H1 (cell line): Measurements from ENCODE around the gene ANXA6. TPM values are rescaled to one million over a fixed set of nuclear protein-coding genes. Genes with fewer than 3 reads are reported as not detected.

Experiments used
- CTCF ChIA-PET: fragments of 300-600 bp; sonication (Branson Sonifier 250); formaldehyde crosslinking; loops from one replicate; lab custom pipeline; 2021; ENCODE audit not compliant: partially characterized antibody; lab: Charles Lee
- POLR2A ChIA-PET: fragments of 300-600 bp; sonication (Branson Sonifier 250); formaldehyde crosslinking; loops from one replicate; lab custom pipeline; 2021; ENCODE audit warnings: inconsistent platforms; ENCODE audit not compliant: partially characterized antibody; lab: Charles Lee
- DNase-seq, 2 experiments: peaks; one replicate each; pipeline versions ENCODE4 v3.0.0 to v3.0.0-alpha.2; 2010 to 2022; ENCODE audit warnings: low spot score in 2 of 2, low read depth in 1 of 2, mixed read lengths in 1 of 2
- FAIRE-seq: peaks from 2 replicates; lab custom pipeline; 2011; peaks lifted over from hg19 to GRCh38; lab: Jason Lieb, UNC
- H2AFZ ChIP-seq: 2 replicates; pipeline ENCODE4 v1.8.1; 2012; ENCODE audit warnings: low read length, inconsistent platforms
- H2AK5ac ChIP-seq: 2 replicates; pipeline ENCODE4 v1.6.1; 2013; ENCODE audit warnings: low read depth, low read length
- H2BK120ac ChIP-seq: replicated peaks from 2 replicates; pipeline ENCODE3; 2013; ENCODE audit warnings: low read depth, low read length, inconsistent platforms
- H2BK12ac ChIP-seq: 2 replicates; pipeline ENCODE4 v1.6.1; 2013; ENCODE audit warnings: low read depth, low read length
- H2BK15ac ChIP-seq: 2 replicates; pipeline ENCODE4 v1.6.1; 2013; ENCODE audit warnings: low read length
- H2BK20ac ChIP-seq: 2 replicates; pipeline ENCODE4 v1.6.1; 2013; ENCODE audit warnings: low read length
- H2BK5ac ChIP-seq: 2 replicates; pipeline ENCODE4 v1.6.1; 2013; ENCODE audit warnings: low read depth, low read length
- H3K14ac ChIP-seq: 2 replicates; pipeline ENCODE4 v1.6.1; 2013; ENCODE audit warnings: inconsistent platforms; ENCODE audit not compliant: insufficient read length
- H3K18ac ChIP-seq: 2 replicates; pipeline ENCODE4 v1.6.1; 2013; ENCODE audit warnings: low read length; ENCODE audit errors: extremely low read depth
- H3K23ac ChIP-seq: 2 replicates; pipeline ENCODE4 v1.6.1; 2013; ENCODE audit warnings: inconsistent platforms; ENCODE audit not compliant: insufficient read length
- H3K23me2 ChIP-seq: 2 replicates; pipeline ENCODE4 v1.6.1; 2013; ENCODE audit warnings: low read depth, low read length
- H3K27ac ChIP-seq: 2 replicates; pipeline ENCODE4 v1.6.1; 2011; ENCODE audit warnings: low read depth, low read length, inconsistent platforms
- H3K27me3 ChIP-seq, 4 experiments: replicated peaks in 1 of 4; 1 replicate in 1 of 4; 2 replicates in 3 of 4; pipeline versions ENCODE4 v1.6.1 to v1.8.1; 2011 to 2013; ENCODE audit warnings: low read length in 3 of 4, mild to moderate bottlenecking in 3 of 4, inconsistent platforms in 2 of 4, mixed read lengths in 2 of 4, moderate library complexity in 1 of 4; ENCODE audit not compliant: control insufficient read depth in 3 of 4, insufficient read depth in 3 of 4; ENCODE audit errors: extremely low read depth in 1 of 4
- H3K36me3 ChIP-seq, 4 experiments: 2 replicates each; pipeline versions ENCODE4 v1.6.1 to v1.8.1; 2011 to 2013; ENCODE audit warnings: mild to moderate bottlenecking in 4 of 4, low read length in 3 of 4, moderate library complexity in 2 of 4, control low read depth in 1 of 4, inconsistent platforms in 1 of 4; ENCODE audit not compliant: insufficient read depth in 4 of 4, control insufficient read depth in 2 of 4
- H3K4ac ChIP-seq: replicated peaks from 2 replicates; pipeline ENCODE3; 2013; ENCODE audit warnings: low read length, low read depth, mixed read lengths, inconsistent platforms; ENCODE audit not compliant: insufficient read length
- H3K4me1 ChIP-seq, 4 experiments: replicated peaks in 1 of 4; 1 replicate in 1 of 4; 2 replicates in 3 of 4; pipeline versions ENCODE4 v1.6.1 to v1.8.1; 2011 to 2013; ENCODE audit warnings: low read length in 3 of 4, inconsistent platforms in 2 of 4, mixed read lengths in 1 of 4; ENCODE audit not compliant: insufficient read depth in 4 of 4, control insufficient read depth in 3 of 4
- H3K4me2 ChIP-seq, 2 experiments: 2 replicates each; pipeline versions ENCODE4 v1.6.1 to v1.8.1; 2011 to 2013; ENCODE audit warnings: low read depth in 2 of 2, low read length in 2 of 2, control low read depth in 1 of 2, inconsistent platforms in 1 of 2, mild to moderate bottlenecking in 1 of 2; ENCODE audit not compliant: insufficient read depth in 1 of 2
- H3K4me3 ChIP-seq, 4 experiments: fragments of 200-600, 300-600 bp in 1 of 4; sonication (generic), shearing (Covaris generic), sonication (Bioruptor Twin) in 1 of 4; 2 replicates each; pipeline versions ENCODE4 v1.5.1 to v1.8.1; 2011 to 2016; ENCODE audit warnings: low read length in 4 of 4, low read depth in 3 of 4, control low read depth in 2 of 4, inconsistent platforms in 2 of 4, mild to moderate bottlenecking in 2 of 4, mixed read lengths in 1 of 4, moderate library complexity in 1 of 4; ENCODE audit not compliant: insufficient read depth in 2 of 4; ENCODE audit errors: extremely low read depth in 1 of 4
- H3K56ac ChIP-seq: replicated peaks from 2 replicates; pipeline ENCODE3; 2013; ENCODE audit warnings: low read depth, mild to moderate bottlenecking, mixed read lengths, low read length, inconsistent platforms; ENCODE audit not compliant: insufficient read length
- H3K79me1 ChIP-seq: 2 replicates; pipeline ENCODE4 v1.6.1; 2013; ENCODE audit warnings: low read depth, low read length, control low read depth
- H3K79me2 ChIP-seq, 2 experiments: 2 replicates each; pipeline versions ENCODE4 v1.6.1 to v1.8.1; 2012 to 2013; ENCODE audit warnings: low read length in 2 of 2, mild to moderate bottlenecking in 2 of 2, inconsistent platforms in 1 of 2; ENCODE audit not compliant: insufficient read depth in 2 of 2, control insufficient read depth in 1 of 2
- H3K9ac ChIP-seq, 4 experiments: replicated peaks in 1 of 4; 1 replicate in 1 of 4; 2 replicates in 3 of 4; pipeline versions ENCODE4 v1.6.1 to v1.8.1; 2011 to 2013; ENCODE audit warnings: low read depth in 3 of 4, low read length in 3 of 4, control low read depth in 2 of 4, mild to moderate bottlenecking in 2 of 4, moderate library complexity in 2 of 4, inconsistent platforms in 1 of 4; ENCODE audit errors: extremely low read depth in 1 of 4
- H3K9me3 ChIP-seq, 2 experiments: 2 replicates each; pipeline versions ENCODE4 v1.6.1 to v1.8.1; 2012 to 2013; ENCODE audit warnings: mild to moderate bottlenecking in 2 of 2, moderate library complexity in 2 of 2, control low read depth in 1 of 2, inconsistent platforms in 1 of 2, low read depth in 1 of 2, low read length in 1 of 2, mixed read lengths in 1 of 2; ENCODE audit not compliant: insufficient read depth in 2 of 2
- H4K20me1 ChIP-seq, 2 experiments: replicated peaks in 1 of 2; 2 replicates each; pipeline versions ENCODE3 to v1.8.1; 2011 to 2013; ENCODE audit warnings: inconsistent platforms in 2 of 2, low read length in 2 of 2, mild to moderate bottlenecking in 1 of 2; ENCODE audit not compliant: insufficient read depth in 2 of 2, control insufficient read depth in 1 of 2
- H4K5ac ChIP-seq: 2 replicates; pipeline ENCODE4 v1.6.1; 2013; ENCODE audit warnings: low read length, low read depth, mixed read lengths, inconsistent platforms; ENCODE audit not compliant: insufficient read length
- H4K8ac ChIP-seq: 2 replicates; pipeline ENCODE4 v1.8.0; 2013; ENCODE audit warnings: mild to moderate bottlenecking, moderate library complexity, low read length, inconsistent platforms; ENCODE audit not compliant: insufficient read depth; ENCODE audit errors: extremely low read depth
- H4K91ac ChIP-seq: replicated peaks from 2 replicates; pipeline ENCODE3; 2013; ENCODE audit warnings: low read length, mixed read lengths, inconsistent platforms; ENCODE audit not compliant: insufficient read length
- KDM1A ChIP-seq: fragments of 200-600, 300-600 bp; sonication (generic); IDR thresholded peaks from 2 replicates; pipeline ENCODE4 v1.7.1; 2016; ENCODE audit warnings: mild to moderate bottlenecking, low read length, borderline replicate concordance
- SP1 ChIP-seq: IDR thresholded peaks from 2 replicates; pipeline ENCODE4 v1.6.1; 2011; ENCODE audit warnings: low read depth, low read length
- WGBS, 2 experiments: shearing (Covaris generic) in 1 of 2; methylation state at CpG; one replicate each; pipeline versions ENCODE4 v1.1.6 to v1.1.7; 2013 to 2015; ENCODE audit warnings: low lambda C conversion rate in 2 of 2, mixed read lengths in 2 of 2, inconsistent platforms in 1 of 2, low coverage in 1 of 2, missing lambda C conversion rate in 1 of 2; ENCODE audit not compliant: insufficient replicate concordance in 2 of 2, insufficient coverage in 1 of 2, insufficient read length in 1 of 2; ENCODE audit errors: extremely low coverage in 1 of 2, missing lambda C conversion rate in 1 of 2; 5-methylcytosine and 5-hydroxymethylcytosine counted together
- polyA plus RNA-seq, 7 experiments: library from polyadenylated mRNA; depleted of rRNA in 3 of 7; stranded (reverse) in 5 of 7; unstranded in 2 of 7; fragments of >200 nt in 5 of 7; fragments of 200-250 nt in 2 of 7; gene quantifications; 1 replicate in 5 of 7; 2 replicates in 1 of 7; 4 replicates in 1 of 7; pipeline versions ENCODE4 v1.2.1 to v1.2.3, GENCODE V29; 2011 to 2013; ENCODE audit warnings: missing spikeins in 2 of 7, mixed read lengths in 2 of 7
- total RNA-seq: library from RNA; stranded (reverse); fragmentation: NEBNext Ultra II Directional; extraction: Animal tissue kit (Norgen Biotek cat#: 25700); gene quantifications from 2 replicates; pipeline ENCODE4 v1.2.1, GENCODE V29; 2021

The ANXA6 gene
- total and polyA plus RNA-seq, 2 of the 8 experiments (the other 6 are each of a cell fraction or from before 2014, with no cell fraction given) = 61.3 to 78.6 TPM

- H3K4me2 ChIP-seq = no peak overlapping the region
- no peak overlapping the region for H2BK15ac ChIP-seq
- no peak overlapping the region for H2BK12ac ChIP-seq
- TF ChIP-seq KDM1A = peak; percentile 62; the same call in 1 of the 2 replicates
- no peak for TF ChIP-seq SP1
- peaks cover 0 to 4% of the 10 kb centered on the region in 2 experiments for H4K20me1 ChIP-seq
- FAIRE-seq = no peak
- no peak overlapping the region for H2BK120ac ChIP-seq
- H3K27ac ChIP-seq = no peak overlapping the region
- no peak overlapping the region for H3K23ac ChIP-seq
- DNase-seq = no peak
- no peaks in the 10 kb centered on the region; a peak in 1 of 7 replicates for H3K4me1 ChIP-seq
- no peak overlapping the region for H4K91ac ChIP-seq
- no peak overlapping the region for H4K8ac ChIP-seq
- no peak overlapping the region for H2AK5ac ChIP-seq
- no peak overlapping the region for H3K4ac ChIP-seq
- no peak overlapping the region for H2BK5ac ChIP-seq
- no peak overlapping the region for H3K9ac ChIP-seq
- H3K9me3 ChIP-seq = no peaks in the 10 kb centered on the region
- H4K5ac ChIP-seq = no peak overlapping the region
- peaks cover 5% of the 10 kb centered on the region; the same call in 1 of the 2 replicates for H3K79me1 ChIP-seq
- H3K23me2 ChIP-seq = no peaks in the 10 kb centered on the region
- no peak overlapping the region for H3K18ac ChIP-seq
- no peak overlapping the region for H3K56ac ChIP-seq
- no peaks in the 10 kb centered on the region for H3K27me3 ChIP-seq
- no peak overlapping the region for H3K14ac ChIP-seq
- H3K79me2 ChIP-seq = peaks cover 0 to 28% of the 10 kb centered on the region in 2 experiments; a peak in 2 of 4 replicates
- H2BK20ac ChIP-seq = no peak overlapping the region
- H3K36me3 ChIP-seq = no peaks in the 10 kb centered on the region
- H2AFZ ChIP-seq = no peak overlapping the region
- POLR2A ChIA-PET = no interaction called here
- no peak overlapping the region for H3K4me3 ChIP-seq
- 87% methylated on average over 2 of the region's 2 CpGs; no CpG with 5 or more reads in 1 of the 2 experiments for WGBS, 2 experiments
- CTCF ChIA-PET = interaction anchor here (1.1 to 28.6 kb wide), 4 partner anchors 11 to 39 kb away, joined by 4 to 442 read pairs (median 88); no protein-coding TSS in a partner anchor
These were observed 84.3 kb downstream of the ANXA6 start for GRCh38 chr5:151073280-151073679.
